Trophoblast cell (in vitro differentiated cells and primary cell): ENCODE data around the gene XPR1.

ENCODE experiments used
- DNase-seq, 2 donors: peaks; one replicate each; pipeline ENCODE4 v3.0.0-alpha.2; 2016
- H2AFZ ChIP-seq: 2 replicates; pipeline ENCODE4 v1.6.1; 2013; ENCODE audit warnings: low read length, moderate library complexity, mild to moderate bottlenecking; ENCODE audit not compliant: insufficient read depth, poor library complexity
- H2AK5ac ChIP-seq: 2 replicates; pipeline ENCODE4 v1.6.1; 2013; ENCODE audit warnings: mild to moderate bottlenecking, low read length
- H2BK120ac ChIP-seq: 2 replicates; pipeline ENCODE4 v1.6.1; 2013; ENCODE audit warnings: low read length, mild to moderate bottlenecking, moderate library complexity; ENCODE audit not compliant: insufficient read depth, poor library complexity
- H2BK12ac ChIP-seq: 2 replicates; pipeline ENCODE4 v1.6.1; 2013; ENCODE audit warnings: mild to moderate bottlenecking, low read length, moderate library complexity
- H2BK5ac ChIP-seq: 2 replicates; pipeline ENCODE4 v1.6.1; 2013; ENCODE audit warnings: low read length, low read depth, moderate library complexity, mild to moderate bottlenecking; ENCODE audit not compliant: poor library complexity
- H3K14ac ChIP-seq: 2 replicates; pipeline ENCODE4 v1.6.1; 2013; ENCODE audit warnings: mild to moderate bottlenecking, low read length
- H3K18ac ChIP-seq: 2 replicates; pipeline ENCODE4 v1.6.1; 2013; ENCODE audit warnings: mild to moderate bottlenecking, low read length
- H3K23ac ChIP-seq: 2 replicates; pipeline ENCODE4 v1.6.1; 2013; ENCODE audit warnings: low read length
- H3K27ac ChIP-seq: 2 replicates; pipeline ENCODE4 v1.5.1; 2013; ENCODE audit warnings: low read depth, mild to moderate bottlenecking, inconsistent platforms, low read length, moderate library complexity
- H3K27me3 ChIP-seq: 2 replicates; pipeline ENCODE4 v1.6.1; 2013; ENCODE audit warnings: inconsistent platforms, mild to moderate bottlenecking, low read length, moderate library complexity; ENCODE audit not compliant: insufficient read depth
- H3K36me3 ChIP-seq, 2 experiments: 1 replicate in 1 of 2; 2 replicates in 1 of 2; pipeline ENCODE4 v1.6.1; 2013; ENCODE audit warnings: low read length in 2 of 2, mild to moderate bottlenecking in 2 of 2, moderate library complexity in 1 of 2; ENCODE audit not compliant: insufficient read depth in 2 of 2, control insufficient read depth in 1 of 2
- H3K4ac ChIP-seq: 2 replicates; pipeline ENCODE4 v1.6.1; 2013; ENCODE audit warnings: low read depth, mild to moderate bottlenecking, low read length, moderate library complexity
- H3K4me1 ChIP-seq, 2 experiments: 1 replicate in 1 of 2; 2 replicates in 1 of 2; pipeline ENCODE4 v1.6.1; 2013; ENCODE audit warnings: low read length in 2 of 2, mild to moderate bottlenecking in 2 of 2, moderate library complexity in 1 of 2; ENCODE audit not compliant: insufficient read depth in 2 of 2, control insufficient read depth in 1 of 2
- H3K4me2 ChIP-seq: 2 replicates; pipeline ENCODE4 v1.6.1; 2013; ENCODE audit warnings: inconsistent platforms, mild to moderate bottlenecking, low read length, moderate library complexity
- H3K4me3 ChIP-seq: 2 replicates; pipeline ENCODE4 v1.5.1; 2013; ENCODE audit warnings: mild to moderate bottlenecking, low read depth, low read length, inconsistent platforms
- H3K79me1 ChIP-seq: one replicate; pipeline ENCODE4 v1.6.1; 2013; ENCODE audit warnings: low read length
- H3K79me2 ChIP-seq: 2 replicates; pipeline ENCODE4 v1.6.1; 2013; ENCODE audit warnings: low read length, mild to moderate bottlenecking; ENCODE audit not compliant: control insufficient read depth, insufficient read depth, poor library complexity
- H3K9ac ChIP-seq: 2 replicates; pipeline ENCODE4 v1.6.1; 2013; ENCODE audit warnings: mild to moderate bottlenecking, low read length
- H3K9me3 ChIP-seq: 2 replicates; pipeline ENCODE4 v1.6.1; 2013; ENCODE audit warnings: low read depth, mild to moderate bottlenecking, control low read depth, inconsistent platforms, low read length; ENCODE audit not compliant: insufficient read depth
- H4K12ac ChIP-seq: 2 replicates; pipeline ENCODE4 v1.6.1; 2013; ENCODE audit warnings: low read depth, mild to moderate bottlenecking, low read length, moderate library complexity
- H4K8ac ChIP-seq: 2 replicates; pipeline ENCODE4 v1.6.1; 2013; ENCODE audit warnings: low read depth, mild to moderate bottlenecking, low read length, moderate library complexity
- H4K91ac ChIP-seq: one replicate; pipeline ENCODE4 v1.6.1; 2013; ENCODE audit warnings: low read depth, mild to moderate bottlenecking, low read length, moderate library complexity
- WGBS: extraction: QIAGEN DNeasy Blood & Tissue Kit; methylation state at CpG from one replicate; pipeline ENCODE4 v1.1.7; 2013; ENCODE audit warnings: missing lambda C conversion rate; ENCODE audit not compliant: insufficient read length, insufficient coverage; ENCODE audit errors: extremely low coverage; 5-methylcytosine and 5-hydroxymethylcytosine counted together

Gene XPR1

DNA sequence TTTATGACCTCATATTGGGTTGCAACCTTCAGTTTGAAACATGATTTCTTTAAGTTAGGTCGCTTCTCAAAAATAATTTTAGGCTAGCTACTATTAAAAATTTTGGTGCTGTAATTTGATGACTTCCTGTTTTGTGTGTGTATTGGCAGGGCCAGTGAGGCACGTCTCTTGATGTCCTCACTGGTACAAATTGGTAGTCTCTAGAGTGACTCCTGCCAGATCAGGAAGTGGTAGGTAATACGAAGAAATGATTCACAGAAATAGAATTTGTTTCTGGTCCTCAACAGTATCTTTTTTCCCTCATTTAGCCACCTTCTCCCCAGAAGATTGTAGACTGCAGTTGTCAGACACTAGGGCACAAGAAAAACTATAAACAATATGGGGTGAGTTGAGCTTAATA, 160.0 kb downstream of the XPR1 start:
- Histone ChIP-seq H2AK5ac (no peak overlapping the region), H3K79me1 (no peaks in the 10 kb centered on the region), H3K27ac (no peak overlapping the region), H3K9me3 (no peaks in the 10 kb centered on the region), H3K18ac (no peak overlapping the region), H3K36me3 (no peaks in the 10 kb centered on the region), H2BK120ac (no peak overlapping the region), H3K4me3 (no peak overlapping the region), H4K8ac (no peak overlapping the region), H2BK12ac (no peak overlapping the region), H4K91ac (no peak overlapping the region), H3K4me2 (no peak overlapping the region), H3K27me3 (no peaks in the 10 kb centered on the region), H3K4ac (no peak overlapping the region), H3K9ac (no peak overlapping the region), H2AFZ (no peak overlapping the region), H3K23ac (no peak overlapping the region), H2BK5ac (no peak overlapping the region), H3K4me1 (no peaks in the 10 kb centered on the region), H3K14ac (no peak overlapping the region), H3K79me2 (no peaks in the 10 kb centered on the region), H4K12ac (no peak overlapping the region)
- no peak for DNase-seq
- no CpG with 5 or more reads among the region's 3 CpGs for WGBS

DNA sequence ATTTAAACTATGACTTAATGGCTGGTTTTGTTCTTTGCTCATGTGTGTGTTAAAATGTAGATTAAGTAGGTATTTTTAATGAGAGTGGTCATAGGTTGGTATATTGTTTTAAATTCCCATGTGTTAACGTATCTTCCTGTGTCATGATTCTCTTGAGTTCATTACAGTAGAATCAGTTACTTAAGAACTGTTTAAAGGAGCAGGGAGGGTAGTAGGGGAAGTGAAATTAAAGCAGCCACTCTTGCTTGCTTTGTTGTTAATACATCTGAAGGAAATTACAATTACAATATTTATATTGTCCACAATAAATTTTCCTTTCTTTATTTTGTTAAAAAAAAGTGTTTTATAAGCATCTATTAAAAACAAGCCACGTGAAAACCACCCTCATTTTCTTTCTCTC, 161.6 kb downstream of the XPR1 start:
- Histone ChIP-seq H3K4ac (no peak overlapping the region), H3K9ac (no peak overlapping the region), H3K4me3 (no peak overlapping the region), H3K79me2 (no peaks in the 10 kb centered on the region), H3K23ac (no peak overlapping the region), H2BK5ac (no peak overlapping the region), H3K4me2 (no peak overlapping the region), H3K27me3 (no peaks in the 10 kb centered on the region), H2AFZ (no peak overlapping the region), H3K27ac (no peak overlapping the region), H2BK12ac (no peak overlapping the region), H3K36me3 (no peaks in the 10 kb centered on the region), H3K18ac (no peak overlapping the region), H3K79me1 (no peaks in the 10 kb centered on the region), H2AK5ac (no peak overlapping the region), H4K12ac (no peak overlapping the region), H4K91ac (no peak overlapping the region), H3K9me3 (no peaks in the 10 kb centered on the region), H4K8ac (no peak overlapping the region), H2BK120ac (no peak overlapping the region), H3K14ac (no peak overlapping the region), H3K4me1 (no peaks in the 10 kb centered on the region)
- no CpG with 5 or more reads among the region's 2 CpGs for WGBS
- no peak for DNase-seq

DNA sequence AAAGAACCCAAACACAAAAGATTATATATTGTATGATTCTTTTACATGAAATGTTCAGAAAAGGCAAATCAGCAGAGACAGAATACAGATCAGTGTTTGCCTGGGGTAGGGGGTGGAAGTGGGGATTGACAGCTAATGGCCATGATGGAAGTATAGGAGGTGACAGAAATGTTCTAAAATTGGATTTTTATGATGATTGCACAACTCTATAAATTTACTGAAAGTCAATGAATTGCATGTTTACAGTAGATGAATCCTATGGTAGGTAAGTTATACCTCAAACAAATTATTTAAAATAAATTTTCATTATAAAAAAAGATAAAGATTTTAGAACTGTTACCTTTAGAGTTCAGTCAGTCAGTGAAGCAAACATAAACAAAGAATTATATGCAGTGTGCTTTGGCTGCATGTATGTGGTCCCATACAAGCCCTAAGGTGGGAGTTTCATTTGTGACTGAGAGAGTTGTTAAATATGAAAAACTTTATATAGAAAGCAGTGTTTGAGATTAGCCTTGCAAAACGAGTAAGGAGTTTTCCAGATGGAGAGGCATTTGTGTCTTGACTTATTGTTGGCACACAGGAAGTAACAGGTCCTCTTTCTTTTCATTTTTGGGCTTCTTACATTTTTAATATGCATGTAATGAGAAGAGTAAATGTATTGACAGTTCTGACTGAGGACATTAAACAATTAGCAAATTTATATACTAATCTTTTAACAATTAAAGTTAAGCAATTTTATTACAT, 165.2 kb downstream of the XPR1 start:
- Histone ChIP-seq H3K18ac (no peak overlapping the region), H2BK5ac (no peak overlapping the region), H3K36me3 (no peaks in the 10 kb centered on the region), H2AK5ac (no peak overlapping the region), H3K79me1 (no peaks in the 10 kb centered on the region), H3K4me1 (no peaks in the 10 kb centered on the region), H2BK12ac (no peak overlapping the region), H3K23ac (no peak overlapping the region), H4K8ac (no peak overlapping the region), H4K12ac (no peak overlapping the region), H3K9ac (no peak overlapping the region), H3K27ac (no peak overlapping the region), H3K4me3 (no peak overlapping the region), H3K4ac (no peak overlapping the region), H2AFZ (no peak overlapping the region), H3K79me2 (no peaks in the 10 kb centered on the region), H3K9me3 (no peaks in the 10 kb centered on the region), H3K27me3 (no peaks in the 10 kb centered on the region), H2BK120ac (no peak overlapping the region), H3K14ac (no peak overlapping the region), H4K91ac (no peak overlapping the region), H3K4me2 (no peak overlapping the region)
- DNase-seq: no peak
- WGBS: no CpG with 5 or more reads among the region's 1 CpG

DNA sequence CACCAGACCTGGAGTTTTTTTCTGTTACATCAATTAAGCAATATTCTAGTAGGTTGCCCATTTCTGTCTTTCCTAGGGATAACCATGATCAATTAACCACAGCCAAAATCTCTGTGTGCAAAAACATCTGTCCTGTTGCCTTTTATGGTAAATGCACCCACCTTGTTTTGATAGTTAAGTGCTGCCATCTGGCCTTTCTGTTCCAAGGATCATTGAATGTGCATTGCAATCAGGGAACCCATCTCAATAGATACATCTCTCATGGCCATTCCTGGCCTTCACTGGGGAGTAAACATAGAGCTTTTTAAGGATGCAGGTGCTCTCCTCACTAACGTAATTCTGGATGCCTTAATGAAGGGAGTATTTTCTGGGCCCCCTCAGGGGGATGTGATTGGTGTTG, 169.1 kb downstream of the XPR1 start:
- no peak overlapping the region for H3K4ac ChIP-seq

More for the DNA sequence above, 169.1 kb downstream of the XPR1 start:
- H2AK5ac ChIP-seq: no peak overlapping the region
- no peaks in the 10 kb centered on the region for H3K9me3 ChIP-seq
- no CpG with 5 or more reads among the region's 1 CpG for WGBS
- no peak overlapping the region for H3K14ac ChIP-seq
- H3K4me3 ChIP-seq: no peak overlapping the region
- no peaks in the 10 kb centered on the region for H3K36me3 ChIP-seq
- H3K79me2 ChIP-seq: no peaks in the 10 kb centered on the region
- no peak overlapping the region for H2AFZ ChIP-seq
- H3K27me3 ChIP-seq: no peaks in the 10 kb centered on the region
- H3K9ac ChIP-seq: no peak overlapping the region
- H2BK5ac ChIP-seq: no peak overlapping the region
- no peaks in the 10 kb centered on the region for H3K79me1 ChIP-seq
- no peak for DNase-seq
- no peak overlapping the region for H3K27ac ChIP-seq
- no peak overlapping the region for H4K12ac ChIP-seq
- H3K4me1 ChIP-seq: no peaks in the 10 kb centered on the region
- no peak overlapping the region for H4K91ac ChIP-seq
- no peak overlapping the region for H3K23ac ChIP-seq
- no peak overlapping the region for H2BK120ac ChIP-seq
- H3K4me2 ChIP-seq: no peak overlapping the region
- H4K8ac ChIP-seq: no peak overlapping the region
- no peak overlapping the region for H2BK12ac ChIP-seq
- no peak overlapping the region for H3K18ac ChIP-seq
